Right lobe of liver (tissue), 6 donors: ENCODE data around the gene CAT. TPM values are rescaled to one million over a fixed set of nuclear protein-coding genes. Genes with fewer than 3 reads are reported as not detected.

ENCODE experiments used
- ATAC-seq, 4 donors: fragments of 200-7000 bp; cut with Tn5 transposase; one replicate each; pipeline ENCODE4 v1.9.1; 2020; ENCODE audit warnings: mild to moderate bottlenecking in 4 of 4, moderate library complexity in 4 of 4
- DNase-seq, 3 donors: peaks; one replicate each; pipeline ENCODE4 v3.0.0-alpha.2; 2020
- H3K27ac ChIP-seq, 3 donors: fragments of 200-600 bp; one replicate each; pipeline ENCODE4 v1.8.0; 2022
- H3K27me3 ChIP-seq, 2 donors: fragments of 200-600 bp; one replicate each; pipeline ENCODE4 v1.8.0; 2022
- H3K36me3 ChIP-seq, 4 donors: fragments of 200-600 bp; sonication (generic) in 1 of 4; one replicate each; pipeline versions ENCODE4 v1.5.1 to v1.8.0; 2017 to 2022; ENCODE audit warnings: control low read depth in 1 of 4
- H3K4me1 ChIP-seq, 4 donors: fragments of 200-600 bp; sonication (generic) in 1 of 4; one replicate each; pipeline versions ENCODE4 v1.5.1 to v1.8.0; 2017 to 2022; ENCODE audit warnings: control low read depth in 1 of 4
- H3K4me3 ChIP-seq, 3 donors: fragments of 200-600 bp; one replicate each; pipeline ENCODE4 v1.8.0; 2022
- H3K9me3 ChIP-seq, 4 donors: fragments of 200-600 bp; sonication (generic) in 1 of 4; one replicate each; pipeline versions ENCODE4 v1.5.1 to v1.8.0; 2017 to 2022; ENCODE audit warnings: control low read depth in 1 of 4
- POLR2A ChIP-seq: fragments of 450-650 bp; IDR thresholded peaks from one replicate; pipeline ENCODE4 v1.6.1; 2017; ENCODE audit warnings: antibody characterized with exemption, mild to moderate bottlenecking
- WGBS: methylation state at CpG from one replicate; pipeline ENCODE4 v1.1.6; 2018; ENCODE audit warnings: low coverage, low lambda C conversion rate; ENCODE audit not compliant: insufficient coverage; ENCODE audit errors: missing lambda C conversion rate; 5-methylcytosine and 5-hydroxymethylcytosine counted together
- intact Hi-C, 2 donors: fragments of 100-400 bp; cut with DNase I; formaldehyde crosslinking; loops; one replicate each; pipeline versions ENCODE4 v1.11.2 to v1.14.1; 2022
- total RNA-seq, 6 experiments: library from RNA; depleted of rRNA in 2 of 6; stranded (reverse); fragments of >200 nt in 2 of 6; fragmentation: NEBNext Ultra II Directional in 3 of 6; extraction: Animal tissue kit (Norgen Biotek cat#: 25700) in 3 of 6; gene quantifications; one replicate each; pipeline versions ENCODE4 v1.1.0 to v1.2.4, GENCODE V29; 2016 to 2023
- TF ChIP-seq, protein P1 (sequence below), 4 donors: fragments of 200-600 bp in 3 of 4; fragments of 450-650 bp in 1 of 4; IDR thresholded peaks; one replicate each; pipeline versions ENCODE4 v1.5.1 to v1.8.0; 2016 to 2022; ENCODE audit warnings: antibody characterized with exemption in 4 of 4, mild to moderate bottlenecking in 2 of 4
- donor health status: DM: no; HTN: yes; CAD: no.
- donor health status: DM: no; HTN: no; CAD: no.
- donor health status: DM: no; HTN: no; CAD: no.
- donor health status: DM: no; HTN: yes; CAD: no.
- donor health status: DM: no; HTN: yes; CAD: no.

The CAT gene
- total RNA-seq, 6 experiments from 2014 or later = 212 to 450 (median 330) TPM

DNA sequence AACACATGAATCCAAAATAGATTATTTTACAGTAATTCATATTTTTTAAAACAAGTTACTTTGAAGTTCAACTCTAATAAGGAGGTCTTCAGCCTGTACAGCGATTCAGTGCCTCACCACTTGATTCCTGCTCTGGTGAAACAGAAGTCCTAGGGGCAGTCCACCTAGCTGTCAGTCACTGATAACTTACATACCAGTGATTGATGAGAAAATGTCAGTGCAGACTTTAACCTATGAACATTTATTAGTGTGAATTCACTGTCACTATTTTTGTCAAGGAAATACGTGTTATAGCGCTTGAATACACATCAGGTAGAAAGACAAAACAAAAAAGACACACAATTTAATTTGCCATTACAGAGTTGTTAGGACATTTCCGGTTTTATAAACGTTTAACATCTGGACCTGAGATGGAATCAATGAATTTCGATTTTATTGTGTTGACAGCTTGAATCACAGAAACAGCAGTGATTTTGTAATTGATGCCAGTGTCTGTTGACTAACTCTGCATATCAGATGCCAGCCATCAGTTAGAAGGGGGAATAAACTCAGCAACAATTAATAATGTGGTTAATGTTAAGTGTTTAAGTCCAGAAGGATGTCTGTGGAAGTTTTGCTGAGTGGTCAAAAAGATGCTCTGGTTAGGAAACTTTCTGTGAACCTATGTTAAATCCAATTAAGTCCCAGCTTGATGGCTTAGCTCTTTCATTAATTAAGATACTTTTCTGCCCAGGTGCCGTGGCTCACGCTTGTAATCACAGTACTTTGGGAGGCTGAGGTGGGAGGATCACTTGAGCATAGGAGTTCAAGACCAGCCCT lies 40.3 kb downstream of the CAT start:
- 29% methylated on average over 6 of the region's 8 CpGs for whole genome bisulfite sequencing
- Histone ChIP-seq H3K27ac (no peak overlapping the region), H3K4me3 (no peak overlapping the region), H3K36me3 (no peaks in the 10 kb centered on the region), H3K27me3 (no peaks in the 10 kb centered on the region), H3K9me3 (no peaks in the 10 kb centered on the region), H3K4me1 (peaks cover 0 to 21% (median 0%) of the 10 kb centered on the region in 4 donors)
- no peak for TF ChIP-seq POLR2A
- TF ChIP-seq, protein P1, sequence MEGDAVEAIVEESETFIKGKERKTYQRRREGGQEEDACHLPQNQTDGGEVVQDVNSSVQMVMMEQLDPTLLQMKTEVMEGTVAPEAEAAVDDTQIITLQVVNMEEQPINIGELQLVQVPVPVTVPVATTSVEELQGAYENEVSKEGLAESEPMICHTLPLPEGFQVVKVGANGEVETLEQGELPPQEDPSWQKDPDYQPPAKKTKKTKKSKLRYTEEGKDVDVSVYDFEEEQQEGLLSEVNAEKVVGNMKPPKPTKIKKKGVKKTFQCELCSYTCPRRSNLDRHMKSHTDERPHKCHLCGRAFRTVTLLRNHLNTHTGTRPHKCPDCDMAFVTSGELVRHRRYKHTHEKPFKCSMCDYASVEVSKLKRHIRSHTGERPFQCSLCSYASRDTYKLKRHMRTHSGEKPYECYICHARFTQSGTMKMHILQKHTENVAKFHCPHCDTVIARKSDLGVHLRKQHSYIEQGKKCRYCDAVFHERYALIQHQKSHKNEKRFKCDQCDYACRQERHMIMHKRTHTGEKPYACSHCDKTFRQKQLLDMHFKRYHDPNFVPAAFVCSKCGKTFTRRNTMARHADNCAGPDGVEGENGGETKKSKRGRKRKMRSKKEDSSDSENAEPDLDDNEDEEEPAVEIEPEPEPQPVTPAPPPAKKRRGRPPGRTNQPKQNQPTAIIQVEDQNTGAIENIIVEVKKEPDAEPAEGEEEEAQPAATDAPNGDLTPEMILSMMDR (IDR thresholded peaks at IDR 0.05) = no peak
- ATAC-seq (peak in 1 of 4 donors; percentile 62), DNase-seq (no peak)
- intact Hi-C loops = no loop called here

DNA sequence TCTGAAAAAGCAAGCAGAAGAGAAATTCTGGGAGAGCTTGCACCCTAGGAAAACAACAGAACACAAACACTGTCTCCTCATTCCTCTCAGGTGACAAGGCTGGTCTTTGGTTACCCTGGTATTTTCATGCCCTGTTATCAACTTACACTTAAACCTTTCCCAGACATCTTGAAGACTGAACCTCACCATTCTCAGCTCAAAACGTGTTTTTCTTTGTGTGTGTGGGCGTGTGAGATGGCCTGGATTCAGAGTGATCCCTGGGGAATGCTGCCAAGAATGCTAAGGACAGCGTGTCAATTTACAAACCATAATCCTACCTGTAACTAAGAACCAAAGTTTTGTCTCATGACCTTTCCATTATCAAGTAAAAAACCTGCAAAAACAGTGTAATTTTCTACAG lies 41.6 kb downstream of the CAT start:
- Histone ChIP-seq H3K27ac (no peak overlapping the region), H3K27me3 (no peaks in the 10 kb centered on the region), H3K36me3 (no peaks in the 10 kb centered on the region), H3K9me3 (no peaks in the 10 kb centered on the region), H3K4me3 (no peak overlapping the region), H3K4me1 (peaks cover 0 to 15% (median 0%) of the 10 kb centered on the region in 4 donors)
- WGBS = 19% methylated on average over 3 of the region's 3 CpGs
- DNase-seq = no peak
- peak; percentile 54 to 70 (median 58) for ATAC-seq
- intact Hi-C loops = loop anchor here in 1 of 2 donors (10.0 kb wide), 1 partner anchor 116 kb away; no protein-coding TSS in a partner anchor
- no peak for TF ChIP-seq POLR2A
- TF ChIP-seq, protein P1 (IDR thresholded peaks at IDR 0.05) = no peak

DNA sequence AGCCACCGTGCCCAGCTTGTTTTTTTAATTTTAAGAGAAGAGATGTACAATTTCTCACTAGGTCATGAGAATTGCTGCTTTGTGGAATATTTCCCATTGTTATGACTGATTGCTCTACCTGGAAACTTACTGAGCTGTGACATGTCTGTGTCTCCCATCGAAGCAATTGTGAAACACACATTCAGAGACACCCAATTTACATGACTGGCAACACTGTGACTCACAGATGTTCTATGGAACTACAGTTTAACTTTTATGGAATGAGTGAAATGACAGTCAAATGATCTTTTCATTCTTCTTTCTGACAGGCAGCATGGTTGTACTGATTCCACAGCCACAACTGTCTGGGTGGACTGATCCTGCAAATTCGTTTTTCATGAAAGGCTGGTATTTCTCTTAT lies 42.6 kb downstream of the CAT start:
- intact Hi-C loops = loop anchor here in 1 of 2 donors (10.0 kb wide), 1 partner anchor 117 kb away; no protein-coding TSS in a partner anchor
- Histone ChIP-seq H3K9me3 (no peaks in the 10 kb centered on the region), H3K27ac (no peak overlapping the region), H3K27me3 (no peaks in the 10 kb centered on the region), H3K4me3 (no peak overlapping the region), H3K4me1 (peaks cover 0 to 15% (median 0%) of the 10 kb centered on the region in 4 donors), H3K36me3 (no peaks in the 10 kb centered on the region)
- DNase-seq (no peak), ATAC-seq (peak in 1 of 4 donors; percentile 13)
- no peak for TF ChIP-seq POLR2A
- TF ChIP-seq, protein P1 (IDR thresholded peaks at IDR 0.05) = no peak
- WGBS = 60% methylated on average over 3 of the region's 3 CpGs

DNA sequence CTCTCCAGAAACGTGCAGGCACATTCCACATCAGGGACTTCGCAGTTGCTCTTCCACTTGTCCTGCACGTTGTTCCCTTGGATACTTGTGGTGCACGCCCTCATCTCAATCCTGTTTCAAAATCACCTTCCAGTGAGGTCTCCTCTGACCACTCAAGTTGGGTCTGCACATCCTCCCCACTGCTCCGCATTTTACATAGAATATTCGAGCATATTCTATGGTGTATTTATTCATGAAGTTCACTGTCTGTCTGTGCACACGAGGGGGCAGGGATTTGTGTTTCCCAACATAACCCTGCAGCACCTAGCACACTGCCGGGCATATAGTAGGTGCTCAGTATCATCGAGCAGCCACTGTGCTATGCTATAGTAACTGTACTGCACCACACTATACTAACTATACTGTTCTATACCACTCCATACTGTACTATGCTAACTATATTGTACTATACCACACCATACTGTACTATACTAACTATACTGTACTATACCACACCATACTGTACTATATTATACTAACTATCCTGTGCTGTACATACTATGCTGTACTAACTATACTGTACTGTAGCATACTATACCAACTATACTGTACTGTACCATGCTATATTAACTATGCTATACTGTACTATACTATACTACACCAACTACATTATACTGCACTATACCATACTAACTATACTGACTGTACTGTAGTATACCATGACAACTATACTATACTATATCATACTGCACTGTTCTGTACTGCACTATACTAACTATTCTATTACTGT lies 44.6 kb downstream of the CAT start:
- Histone ChIP-seq H3K36me3 (no peaks in the 10 kb centered on the region), H3K4me1 (peaks cover 0 to 15% (median 0%) of the 10 kb centered on the region in 4 donors), H3K27me3 (no peaks in the 10 kb centered on the region), H3K9me3 (no peaks in the 10 kb centered on the region), H3K27ac (no peak overlapping the region), H3K4me3 (no peak overlapping the region)
- TF ChIP-seq, protein P1 (IDR thresholded peaks at IDR 0.05) = no peak
- TF ChIP-seq POLR2A = no peak
- intact Hi-C loops = loop anchor here in 1 of 2 donors (10.0 kb wide), 1 partner anchor 118 kb away; no protein-coding TSS in a partner anchor
- DNase-seq = no peak
- ATAC-seq = no peak
- WGBS = 83% methylated on average over 7 of the region's 9 CpGs
